Ishikawa (cell line): ENCODE data around the gene QPCT.

ENCODE experiments used
- MAX ChIP-seq: IDR thresholded peaks from 2 replicates; pipeline ENCODE4 v1.6.1; 2012
- USF1 ChIP-seq: IDR thresholded peaks from 2 replicates; pipeline ENCODE4 v1.6.1; 2012

- TF ChIP-seq USF1 (no peak), MAX (no peak)
These were observed 78.4 kb downstream of the QPCT start for GRCh38 chr2:37422816-37423215.
